GM23338 (cell line): ENCODE data around the gene KLHDC7A. TPM values are rescaled to one million over a fixed set of nuclear protein-coding genes. Genes with fewer than 3 reads are reported as not detected.

Experiments used
- ATAC-seq: fragments of 200-7000 bp; cut with Tn5 transposase; 3 replicates; pipeline ENCODE4 v1.9.1; 2020
- DNase-seq: peaks from one replicate; pipeline ENCODE4 v3.0.0-alpha.2; 2015; ENCODE audit warnings: low spot score
- H2AFZ ChIP-seq: fragments of 200-600 bp; sonication (generic); 2 replicates; pipeline ENCODE4 v1.8.0; 2016; ENCODE audit warnings: antibody characterized with exemption, mild to moderate bottlenecking, moderate library complexity
- H3F3A ChIP-seq: fragments of 200-600 bp; sonication (generic); replicated peaks from 2 replicates; pipeline ENCODE4 v1.8.0; 2017; ENCODE audit warnings: antibody characterized with exemption, mixed run types, low read depth
- H3K27ac ChIP-seq: fragments of 200-600 bp; sonication (generic); 2 replicates; pipeline ENCODE4 v1.6.1; 2016; ENCODE audit warnings: low read depth
- H3K27me3 ChIP-seq: fragments of 200-600 bp; sonication (generic); 2 replicates; pipeline ENCODE4 v1.8.0; 2016; ENCODE audit warnings: mild to moderate bottlenecking, mixed run types, moderate library complexity; ENCODE audit not compliant: insufficient read depth
- H3K36me3 ChIP-seq: fragments of 200-600 bp; sonication (generic); 2 replicates; pipeline ENCODE4 v1.8.0; 2016; ENCODE audit warnings: mild to moderate bottlenecking; ENCODE audit not compliant: insufficient read depth
- H3K4me1 ChIP-seq: fragments of 200-600 bp; sonication (generic); 2 replicates; pipeline ENCODE4 v1.8.0; 2016; ENCODE audit warnings: mild to moderate bottlenecking, moderate library complexity; ENCODE audit not compliant: insufficient read depth
- H3K4me2 ChIP-seq: fragments of 200-600 bp; sonication (generic); 2 replicates; pipeline ENCODE4 v1.7.1; 2017; ENCODE audit warnings: mixed run types
- H3K4me3 ChIP-seq: fragments of 200-600 bp; sonication (generic); 2 replicates; pipeline ENCODE4 v1.6.1; 2016; ENCODE audit warnings: mixed run types
- H3K79me2 ChIP-seq: fragments of 200-600 bp; sonication (generic); replicated peaks from 2 replicates; pipeline ENCODE4 v1.8.0; 2017; ENCODE audit warnings: mild to moderate bottlenecking; ENCODE audit not compliant: insufficient read depth
- H3K9me2 ChIP-seq: fragments of 200-600 bp; sonication (generic); 2 replicates; pipeline ENCODE4 v1.8.0; 2017; ENCODE audit not compliant: insufficient read depth
- H4K20me1 ChIP-seq: fragments of 200-600 bp; sonication (generic); replicated peaks from 2 replicates; pipeline ENCODE4 v1.8.0; 2017; ENCODE audit warnings: mild to moderate bottlenecking; ENCODE audit not compliant: insufficient read depth
- H3K27ac Mint-ChIP-seq: 2 replicates; pipeline ENCODE4 v1.8.0; 2020; ENCODE audit warnings: inconsistent platforms, mild to moderate bottlenecking, moderate library complexity, mixed read lengths
- H3K27me3 Mint-ChIP-seq: 3 replicates; pipeline ENCODE4 v1.8.0; 2022; ENCODE audit warnings: low read depth, mild to moderate bottlenecking, moderate library complexity, mixed read lengths, inconsistent platforms; ENCODE audit not compliant: insufficient read depth, poor library complexity
- H3K36me3 Mint-ChIP-seq: 3 replicates; pipeline ENCODE4 v1.8.0; 2021; ENCODE audit warnings: low read depth, mild to moderate bottlenecking, inconsistent platforms, moderate library complexity, mixed read lengths
- H3K4me1 Mint-ChIP-seq: 3 replicates; pipeline ENCODE4 v1.8.0; 2020; ENCODE audit warnings: mild to moderate bottlenecking, inconsistent platforms, mixed read lengths
- H3K4me3 Mint-ChIP-seq: 3 replicates; pipeline ENCODE4 v1.8.0; 2021; ENCODE audit warnings: moderate library complexity, mild to moderate bottlenecking, inconsistent platforms, mixed read lengths
- H3K9me3 Mint-ChIP-seq: 3 replicates; pipeline ENCODE4 v1.8.0; 2020; ENCODE audit warnings: moderate library complexity, mild to moderate bottlenecking, inconsistent platforms, mixed read lengths
- CREB1 ChIP-seq: fragments of 250-450 bp; sonication (Bioruptor Pico); IDR thresholded peaks from 2 replicates; pipeline ENCODE4 v1.5.0; 2020; ENCODE audit warnings: low read depth, mild to moderate bottlenecking, moderate library complexity
- CTCF ChIP-seq, 2 experiments: fragments of 200-600 bp in 1 of 2; sonication (generic) in 1 of 2; conservative IDR thresholded peaks; 2 replicates each; pipeline versions ENCODE4 v1.5.1 to v1.6.1; 2016 to 2017; ENCODE audit warnings: antibody characterized with exemption in 2 of 2, low read depth in 2 of 2, mild to moderate bottlenecking in 2 of 2, moderate library complexity in 1 of 2
- ETS1 ChIP-seq: IDR thresholded peaks from 2 replicates; pipeline ENCODE4 v1.6.1; 2016; ENCODE audit warnings: antibody characterized with exemption
- EZH2 ChIP-seq: fragments of 200-600 bp; sonication (generic); IDR thresholded peaks from one replicate; pipeline ENCODE4 v1.8.0; 2017; ENCODE audit warnings: antibody characterized with exemption, mild to moderate bottlenecking, low read depth; ENCODE audit not compliant: unreplicated experiment
- EZH2phosphoT487 ChIP-seq: fragments of 200-600 bp; sonication (generic); IDR thresholded peaks from one replicate; pipeline ENCODE4 v1.8.1; 2018; ENCODE audit warnings: antibody characterized with exemption; ENCODE audit not compliant: unreplicated experiment
- JUNB ChIP-seq: IDR thresholded peaks from one replicate; pipeline ENCODE4 v1.6.1; 2016; ENCODE audit warnings: antibody characterized with exemption; ENCODE audit not compliant: unreplicated experiment
- NANOG ChIP-seq: IDR thresholded peaks from 2 replicates; pipeline ENCODE4 v1.6.1; 2016; ENCODE audit warnings: antibody characterized with exemption, borderline replicate concordance
- POLR2AphosphoS5 ChIP-seq: IDR thresholded peaks from 2 replicates; pipeline ENCODE4 v1.6.1; 2016; ENCODE audit warnings: antibody characterized with exemption, low read depth
- REST ChIP-seq: IDR thresholded peaks from one replicate; pipeline ENCODE4 v1.6.1; 2018; ENCODE audit warnings: antibody characterized with exemption; ENCODE audit not compliant: unreplicated experiment
- STAT1 ChIP-seq: IDR thresholded peaks from one replicate; pipeline ENCODE4 v1.6.1; 2016; ENCODE audit warnings: antibody characterized with exemption; ENCODE audit not compliant: unreplicated experiment
- ZNF114 ChIP-seq: fragments of 250-450 bp; sonication (Bioruptor Pico); IDR thresholded peaks from 2 replicates; pipeline ENCODE4 v1.5.0; 2020; ENCODE audit warnings: mild to moderate bottlenecking, moderate library complexity
- ZNF331 ChIP-seq: fragments of 250-450 bp; sonication (Bioruptor Pico); IDR thresholded peaks from 2 replicates; pipeline ENCODE4 v1.5.0; 2020; ENCODE audit warnings: low read depth, mild to moderate bottlenecking, moderate library complexity
- polyA plus RNA-seq: library from polyadenylated mRNA; unstranded; fragments of >200 nt; fragmentation: Nextera tagmentation; extraction: Ambion mirVana; gene quantifications from 2 replicates; pipeline ENCODE4 v1.2.1, GENCODE V29; 2016
- total RNA-seq: library from RNA; depleted of rRNA; stranded (reverse); fragments of >200 nt; shearing (Covaris generic); gene quantifications from 2 replicates; pipeline ENCODE4 v1.2.3, GENCODE V29; 2014

The KLHDC7A gene
- total and polyA plus RNA-seq, 2 experiments from 2014 or later = 4.5 to 22.4 TPM

- no peak overlapping the region for H3K4me2 ChIP-seq
- Mint-ChIP-seq H3K27me3 (peaks cover 4% of the 10 kb centered on the region), H3K4me1 (peaks cover 21% of the 10 kb centered on the region), H3K27ac (no peak overlapping the region), H3K9me3 (no peaks in the 10 kb centered on the region), H3K4me3 (no peak overlapping the region), H3K36me3 (no peaks in the 10 kb centered on the region)
- TF ChIP-seq POLR2AphosphoS5 (no peak), ETS1 (peak; percentile 66; the same call in 1 of the 2 replicates)
- H3K9me2 ChIP-seq = no peaks in the 10 kb centered on the region
- H3K4me1 ChIP-seq = peaks cover 13% of the 10 kb centered on the region
- H3K27me3 ChIP-seq = no peaks in the 10 kb centered on the region
- peak; percentile 58 for DNase-seq
- no peaks in the 10 kb centered on the region for H3K79me2 ChIP-seq
- H3K4me3 ChIP-seq = no peak overlapping the region
- no peak overlapping the region for H2AFZ ChIP-seq
- H3K27ac ChIP-seq = no peak overlapping the region
- H4K20me1 ChIP-seq = no peaks in the 10 kb centered on the region
- no peaks in the 10 kb centered on the region for H3F3A ChIP-seq
- peak; percentile 69 for ATAC-seq
- H3K36me3 ChIP-seq = no peaks in the 10 kb centered on the region
Measured at GRCh38 chr1:18452550-18452949, 28.2 kb upstream of the KLHDC7A start.

- no peak for ATAC-seq
- no peaks in the 10 kb centered on the region for H3K36me3 Mint-ChIP-seq
- no peak overlapping the region for H3K27ac ChIP-seq
- TF ChIP-seq ZNF114 (CRISPR knock-in tag) = no peak
- no peak for TF ChIP-seq NANOG
- no peak for TF ChIP-seq CTCF (conservative IDR thresholded peaks at IDR 0.05; ENCODE audit: low read depth in 2 of 2)
- no peak for TF ChIP-seq POLR2AphosphoS5
- no peak for TF ChIP-seq JUNB
- no peak for TF ChIP-seq EZH2
- no peak for TF ChIP-seq ZNF331 (CRISPR knock-in tag)
- no peak for TF ChIP-seq REST
- no peak for TF ChIP-seq CREB1 (CRISPR knock-in tag)
- TF ChIP-seq EZH2phosphoT487 = no peak
- TF ChIP-seq STAT1 = no peak
Measured at GRCh38 chr1:18458133-18459092, 22.3 kb upstream of the KLHDC7A start.

More at GRCh38 chr1:18458133-18459092, 22.3 kb upstream of the KLHDC7A start:
- no peak for DNase-seq
- Histone ChIP-seq H3K4me2 (no peak overlapping the region), H4K20me1 (no peaks in the 10 kb centered on the region), H3F3A (no peaks in the 10 kb centered on the region), H3K27me3 (no peaks in the 10 kb centered on the region), H3K9me2 (no peaks in the 10 kb centered on the region), H3K79me2 (no peaks in the 10 kb centered on the region), H2AFZ (no peak overlapping the region), H3K4me1 (no peaks in the 10 kb centered on the region), H3K4me3 (no peak overlapping the region), H3K36me3 (no peaks in the 10 kb centered on the region)
- peaks cover under 1% of the 10 kb centered on the region; the same call in 1 of the 3 replicates for H3K4me1 Mint-ChIP-seq
- no peak overlapping the region for H3K27ac Mint-ChIP-seq
- no peak overlapping the region for H3K4me3 Mint-ChIP-seq
- H3K27me3 Mint-ChIP-seq = no peaks in the 10 kb centered on the region
- H3K9me3 Mint-ChIP-seq = no peaks in the 10 kb centered on the region
